C1 segment of cervical spinal cord (tissue), 14 donors: ENCODE measurements around the gene EXD3.

ENCODE experiments used
- DNase-seq, 14 donors: peaks; one replicate each; lab custom pipeline; 2025; lab: John Stamatoyannopoulos, UW

The EXD3 gene

DNA sequence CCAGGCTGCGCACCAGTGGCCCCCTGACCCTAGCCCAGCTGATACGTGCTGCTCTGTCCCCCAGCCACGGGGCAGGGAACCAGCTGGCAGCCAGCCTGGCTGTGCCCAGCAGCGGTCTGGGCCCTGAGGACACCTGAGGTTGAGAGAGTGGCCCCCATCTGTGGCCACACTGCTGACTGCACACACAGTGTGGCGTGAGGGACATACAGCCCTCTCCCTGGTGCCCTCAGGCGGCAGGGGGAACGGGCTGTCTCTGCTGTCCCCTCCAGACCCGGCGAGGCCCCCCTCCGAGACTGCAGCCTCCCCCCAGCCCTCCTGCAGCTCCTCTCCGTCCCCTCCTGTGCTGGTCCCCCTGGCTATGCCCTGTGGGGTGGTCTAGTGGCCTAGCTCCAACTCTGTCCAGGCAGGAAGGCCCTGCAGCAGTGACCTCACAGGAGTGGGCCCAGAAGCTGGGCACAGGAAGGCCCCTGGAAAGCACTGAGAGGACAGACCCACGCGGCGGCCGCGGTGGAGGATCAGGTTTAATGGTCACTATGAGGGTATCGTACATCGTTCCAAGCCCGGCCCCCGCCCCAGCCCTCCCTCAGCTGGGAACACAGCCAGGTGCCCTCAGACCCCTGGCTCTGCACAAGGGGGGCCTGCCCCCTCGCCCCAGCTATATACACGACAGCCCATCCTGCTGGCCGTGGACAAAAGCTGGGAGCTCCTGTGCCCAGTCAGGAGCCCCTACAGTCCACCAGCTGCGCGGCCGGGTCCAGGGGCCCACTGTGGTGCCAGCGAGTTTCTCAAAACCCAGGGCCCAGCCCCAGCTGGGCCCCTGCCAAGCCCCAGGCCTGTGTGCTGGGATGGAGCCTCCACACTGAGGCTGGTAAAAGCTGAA, 25.0 kb upstream of the EXD3 start:
- DNase-seq: peak in 3 of 14 donors; percentile 32 to 70 (median 42)

DNA sequence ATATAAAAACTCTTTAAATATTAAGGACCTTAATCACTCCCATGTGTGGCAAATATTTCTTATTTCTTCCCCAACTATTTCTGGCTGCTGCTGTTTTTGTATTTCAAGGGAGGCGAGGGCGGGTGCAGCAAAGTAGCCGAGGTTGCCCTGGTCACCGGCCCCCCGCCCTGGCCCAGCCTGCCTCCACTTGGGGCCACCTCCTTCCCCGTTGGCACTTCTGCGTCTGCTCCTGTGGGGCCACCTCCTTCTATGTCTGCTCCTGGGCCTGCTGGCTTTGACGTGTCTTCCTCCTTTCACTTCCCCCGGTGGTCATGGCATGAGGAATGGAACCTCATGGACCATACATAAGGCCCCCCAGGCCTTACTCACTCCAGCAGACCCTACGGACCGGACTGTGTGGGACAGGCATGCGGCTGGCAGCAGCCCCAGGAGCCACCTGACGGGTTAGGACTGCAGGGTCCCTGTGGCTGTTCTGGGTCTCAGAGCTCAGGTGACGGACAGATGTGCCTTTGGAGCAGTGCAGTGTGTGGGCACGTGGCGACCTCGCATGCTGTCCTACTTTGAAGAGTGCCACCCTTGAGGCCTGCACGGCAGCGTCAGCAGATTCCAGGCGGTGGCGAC, 24.0 kb upstream of the EXD3 start:
- peak in 3 of 14 donors; percentile 13 to 38 (median 33) for DNase-seq

GRCh38 chr9:137445930-137446431, 23.0 kb upstream of the EXD3 start:
- no peak for DNase-seq

DNA sequence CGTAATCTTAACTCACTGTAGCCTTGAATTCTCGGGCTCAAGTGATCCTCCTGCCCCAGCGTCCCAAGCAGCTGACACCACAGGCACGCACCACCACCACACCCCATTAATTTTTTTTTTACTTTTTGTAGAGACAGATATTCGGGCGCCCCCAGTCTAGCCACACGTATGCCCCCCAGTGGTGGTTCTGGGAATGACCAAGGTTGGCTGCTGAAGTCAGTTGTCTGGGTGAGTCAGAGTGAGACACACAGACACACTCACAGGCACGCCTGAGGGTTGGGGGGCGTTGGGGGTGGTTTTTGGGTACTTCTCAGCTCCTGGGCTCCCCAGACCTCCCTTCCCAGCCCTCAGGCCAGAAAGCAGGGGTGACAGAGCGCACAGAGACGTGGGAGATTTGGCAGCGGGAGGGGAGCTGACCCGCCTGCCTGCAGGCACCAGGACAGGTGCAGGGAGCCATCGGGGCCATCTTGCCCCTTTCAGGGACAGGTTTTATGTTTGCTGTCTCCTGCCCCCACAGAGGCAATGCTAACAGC, 22.4 kb upstream of the EXD3 start:
- peak in 11 of 14 donors; percentile 17 to 61 (median 37) for DNase-seq

GRCh38 chr9:137444106-137444790, 21.3 kb upstream of the EXD3 start:
- no peak for DNase-seq

DNA sequence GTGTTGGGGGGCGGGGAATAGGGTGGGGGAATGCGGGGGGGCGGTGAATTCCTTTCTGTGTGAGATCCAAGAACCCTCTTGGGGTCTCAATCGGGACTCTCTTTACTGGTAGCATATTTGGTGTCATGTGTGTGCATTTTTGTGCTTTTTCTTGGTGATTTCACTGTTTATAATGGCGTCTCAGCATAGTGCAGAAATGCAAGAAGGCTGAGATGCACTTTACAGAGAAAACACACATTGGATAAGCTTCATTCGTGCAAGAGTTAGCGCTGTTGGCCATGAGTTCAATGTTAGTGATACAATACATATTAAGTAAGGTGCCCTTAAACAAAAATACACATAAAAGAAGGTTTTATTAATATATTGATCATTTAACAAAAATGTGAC, 19.0 kb upstream of the EXD3 start:
- no peak for DNase-seq

GRCh38 chr9:137441289-137441934, 18.4 kb upstream of the EXD3 start, which contains the start of gene ENTPD8:
TSS of gene ENTPD8 (minus strand) at chr9:137441357. CDS start at chr9:137438285, 3,072 bp downstream.
- no peak for DNase-seq

- DNase-seq: no peak
Observed at GRCh38 chr9:137439158-137439714, 16.3 kb upstream of the EXD3 start.

DNA sequence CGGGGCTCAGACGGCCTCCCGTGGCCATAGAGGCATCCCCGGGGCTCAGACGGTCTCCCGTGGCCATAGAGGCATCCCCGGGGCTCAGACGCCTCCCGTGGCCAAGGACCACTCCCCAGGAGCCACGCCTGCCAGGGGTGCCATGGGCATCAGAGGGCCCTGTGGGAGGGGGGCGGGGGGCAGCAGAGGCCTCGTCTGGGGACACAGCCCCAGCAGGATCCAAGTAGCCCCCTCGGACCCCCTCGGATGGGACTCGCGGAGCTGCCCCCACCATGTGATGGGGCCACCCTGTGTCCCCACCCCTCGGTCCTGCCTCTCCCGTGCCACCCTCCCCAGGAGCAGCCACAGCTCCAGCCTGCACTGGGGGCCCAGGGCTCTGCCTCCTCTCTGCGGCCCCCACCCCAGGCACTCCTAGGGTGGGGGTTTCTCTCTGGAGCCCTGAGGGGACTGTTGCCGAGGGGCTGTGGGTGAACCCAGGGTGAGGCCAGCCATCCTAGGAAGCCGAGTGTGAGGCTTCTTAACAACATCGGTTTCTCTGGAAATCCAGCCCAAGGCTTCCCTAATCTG, 15.7 kb upstream of the EXD3 start:
- DNase-seq: no peak

DNA sequence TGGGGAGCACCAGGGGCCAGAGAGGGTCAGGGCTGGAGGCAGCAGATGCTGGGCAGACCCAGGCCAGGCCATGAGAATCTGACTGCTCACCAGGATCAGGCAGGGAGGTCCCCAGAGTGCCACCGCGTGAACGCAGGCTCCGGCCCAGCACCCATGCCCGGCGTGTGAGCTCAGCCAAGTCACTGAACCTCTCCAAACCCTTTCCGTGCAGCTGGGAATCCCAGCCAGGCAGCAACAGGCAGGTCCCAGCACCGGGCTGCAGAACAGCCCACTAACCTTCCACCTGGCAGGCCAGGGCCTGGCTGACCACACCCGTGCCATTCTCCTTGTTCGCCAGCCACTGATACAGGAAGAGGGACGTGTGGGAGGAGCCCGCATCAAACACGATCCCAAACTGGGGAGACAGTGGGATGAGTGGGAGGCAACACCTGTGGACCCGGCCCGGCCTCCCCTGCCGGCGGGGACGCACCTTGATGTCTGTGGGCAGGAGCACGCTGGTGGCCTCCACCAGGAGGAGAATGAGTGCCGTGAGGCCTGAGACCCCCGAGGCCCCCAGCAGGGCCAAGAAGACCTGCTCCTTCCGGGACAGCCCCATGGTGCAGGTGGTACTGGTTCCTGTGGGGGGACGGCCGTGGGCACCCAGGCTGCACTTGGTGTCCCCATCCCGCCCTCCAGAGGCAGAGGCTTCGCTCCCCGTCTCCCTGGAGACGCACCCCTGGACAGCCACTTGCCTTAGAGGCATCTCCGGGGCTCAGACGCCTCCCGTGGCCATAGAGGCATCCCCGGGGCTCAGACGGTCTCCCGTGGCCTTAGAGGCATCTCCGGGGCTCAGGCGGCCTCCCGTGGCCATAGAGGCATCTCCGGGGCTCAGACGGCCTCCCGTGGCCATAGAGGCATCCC, 15.0 kb upstream of the EXD3 start:
- DNase-seq: no peak

- DNase-seq: no peak
Observed at GRCh38 chr9:137436761-137437600, 14.0 kb upstream of the EXD3 start.

DNA sequence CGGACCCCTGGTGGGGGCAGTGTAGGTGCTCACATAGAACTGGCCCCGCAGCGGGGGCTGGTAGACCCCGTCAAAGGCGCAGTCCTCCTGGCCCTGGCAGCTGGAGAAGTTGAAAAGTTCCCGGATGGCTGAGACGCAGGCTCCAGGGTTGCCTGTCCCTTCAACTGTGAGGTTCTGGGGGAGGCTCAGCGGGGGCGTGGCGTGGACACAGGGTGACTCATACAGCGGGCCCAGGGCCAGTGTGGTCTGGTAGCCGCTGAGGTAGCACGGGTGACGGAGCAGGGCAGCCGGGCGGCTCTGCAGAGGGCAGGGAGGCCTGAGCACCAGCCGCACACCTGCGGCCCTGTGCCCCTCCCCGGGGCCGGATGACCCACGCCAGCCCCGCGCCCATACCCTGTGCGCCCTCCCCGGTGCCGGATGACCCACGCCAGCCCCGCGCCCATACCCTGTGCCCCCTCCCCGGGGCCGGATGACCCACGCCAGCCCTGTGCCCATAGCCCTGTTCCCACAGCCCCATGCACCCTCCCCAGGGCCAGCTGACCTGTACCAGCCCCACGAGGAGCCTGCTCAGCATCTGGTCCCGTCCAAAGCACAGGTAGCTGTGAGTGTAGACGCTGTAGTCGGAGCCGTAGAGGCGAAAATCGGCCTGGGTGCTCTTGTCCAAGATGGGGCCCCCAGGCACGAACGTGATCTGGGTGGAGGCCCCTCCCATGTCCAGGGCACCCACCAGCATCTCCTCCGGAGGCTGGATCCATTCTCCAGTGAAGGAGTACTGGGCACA, 13.2 kb upstream of the EXD3 start:
- DNase-seq: no peak

DNA sequence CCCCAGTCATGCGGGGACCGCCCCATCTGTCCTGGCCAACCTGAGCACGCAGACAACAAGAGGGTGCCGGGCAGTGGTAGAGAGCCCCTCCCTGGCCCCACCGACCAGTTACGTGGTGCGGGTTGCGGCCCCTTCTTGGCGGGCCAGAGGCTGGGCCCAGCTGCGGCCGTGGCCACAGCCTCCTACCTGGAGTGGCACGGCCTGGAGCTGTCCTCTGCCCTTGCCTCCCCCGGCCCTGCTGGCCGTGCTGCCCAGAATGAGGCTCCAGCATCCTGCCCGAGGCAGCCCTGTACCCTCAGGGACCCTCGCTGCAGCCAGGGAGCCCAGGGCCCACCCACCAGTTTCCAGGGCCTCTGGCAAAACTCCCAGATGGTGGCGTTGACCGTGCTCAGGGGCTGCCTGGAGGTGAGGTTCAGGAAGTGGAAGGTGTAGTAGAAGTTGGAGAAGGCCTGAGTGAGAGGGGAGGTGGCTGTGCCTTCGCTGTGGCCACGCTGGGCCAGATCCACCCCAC, 12.5 kb upstream of the EXD3 start:
- no peak for DNase-seq

- no peak for DNase-seq
Observed at GRCh38 chr9:137434498-137435380, 11.8 kb upstream of the EXD3 start.

GRCh38 chr9:137433916-137434431, 11.0 kb upstream of the EXD3 start:
- DNase-seq: no peak

DNA sequence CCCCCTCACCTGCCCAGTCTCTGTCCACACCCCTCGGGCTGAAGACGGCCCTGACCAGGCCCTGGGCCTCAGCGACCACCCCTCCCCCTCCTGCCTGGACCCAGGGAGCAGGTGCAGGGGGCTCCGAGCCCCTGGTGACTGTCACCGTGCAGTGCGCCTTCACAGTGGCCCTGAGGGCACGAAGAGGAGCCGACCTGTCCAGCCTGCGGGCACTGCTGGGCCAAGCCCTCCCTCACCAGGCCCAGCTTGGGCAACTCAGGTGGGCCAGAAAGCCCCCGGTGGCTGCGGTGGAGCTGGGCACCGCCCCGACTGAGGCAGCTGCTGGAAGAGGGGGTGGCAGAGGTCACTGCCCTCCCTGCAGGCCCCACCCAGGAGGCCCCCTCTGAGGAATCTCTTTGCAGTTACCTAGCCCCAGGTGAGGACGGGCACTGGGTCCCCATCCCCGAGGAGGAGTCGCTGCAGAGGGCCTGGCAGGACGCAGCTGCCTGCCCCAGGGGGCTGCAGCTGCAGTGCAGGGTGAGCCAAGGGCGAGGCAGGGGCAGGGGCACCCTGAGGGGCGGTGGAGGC, 10.5 kb upstream of the EXD3 start:
- no peak for DNase-seq
